ENCODE results near the gene DAPK2.

DNA sequence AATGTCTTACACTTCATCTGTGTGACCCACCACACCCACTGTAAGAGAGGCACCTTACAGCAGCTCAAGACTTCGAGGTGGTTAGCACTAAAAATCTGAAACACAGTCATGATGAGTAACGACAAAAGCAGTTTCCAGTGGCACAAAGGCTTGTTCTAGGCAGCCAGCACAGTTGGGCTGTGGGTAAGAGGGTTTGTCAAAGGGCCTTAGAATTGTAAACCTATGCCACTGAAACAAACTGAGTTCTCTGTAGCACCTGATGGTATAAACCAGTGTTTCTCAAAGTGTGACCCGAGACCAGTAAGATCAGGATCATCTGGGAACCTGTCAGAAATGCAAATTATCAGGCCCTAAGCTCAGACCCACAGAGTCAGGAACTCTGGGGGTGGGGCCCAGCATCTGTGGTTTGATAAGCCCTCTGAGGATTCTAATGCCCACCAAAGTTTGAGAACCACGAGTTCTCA, 36.5 kb downstream of the DAPK2 start:
- TF ChIP-seq CTCF (conservative IDR thresholded peaks at IDR 0.05) = no peak
- TF ChIP-seq ZFX (IDR thresholded peaks at IDR 0.05) = no peak

Data from C4-2B (cell line).